ENCODE data around the gene SLC9B1.

DNA sequence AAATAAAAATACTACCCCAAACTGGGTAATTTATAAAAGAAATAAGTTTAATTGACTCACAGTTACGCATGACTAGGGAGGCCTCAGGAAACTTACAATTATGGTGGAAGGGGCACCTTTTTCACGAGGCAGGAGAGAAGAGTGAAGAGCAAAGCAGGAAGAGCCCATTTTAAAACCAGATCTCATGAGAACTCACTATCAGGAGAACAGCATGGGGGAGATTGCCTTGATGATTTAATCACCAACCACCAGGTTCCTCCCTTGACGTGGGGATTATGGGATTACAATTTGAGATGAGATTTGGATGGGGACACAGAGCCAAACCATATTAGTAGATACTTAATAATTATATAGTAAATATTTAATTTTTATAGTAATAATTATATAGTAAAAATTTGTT, 140.6 kb downstream of the SLC9B1 start:
- TF ChIP-seq YY1 (IDR thresholded peaks at IDR 0.05; ENCODE audit: insufficient read depth, insufficient read length) = no peak
- no peak for TF ChIP-seq ZNF274 (IDR thresholded peaks at IDR 0.05; ENCODE audit: low read depth, low read length)
